COLO668 (cell line): ENCODE results near the gene PPP1R12B.
"Not testable (repeated sequence)": the region's sequence is repeated elsewhere in the genome, so short reads cannot be mapped to it uniquely, and the experiment has no call there.

Experiments used
- DNase-seq: peaks from one replicate; lab custom pipeline; 2025; ENCODE audit not compliant: unreplicated experiment; lab: John Stamatoyannopoulos, UW

PPP1R12B gene

GRCh38 chr1:202397256-202397655, 48.8 kb downstream of the PPP1R12B start:
- DNase-seq, result no peak

- not testable (repeated sequence) for DNase-seq
Measured at GRCh38 chr1:202398439-202398838, 49.9 kb downstream of the PPP1R12B start.

GRCh38 chr1:202401771-202402170, 53.3 kb downstream of the PPP1R12B start:
- not testable (repeated sequence) for DNase-seq

- not testable (repeated sequence) for DNase-seq
Measured at GRCh38 chr1:202403381-202403780, 54.9 kb downstream of the PPP1R12B start.

- DNase-seq, result no peak
Measured at GRCh38 chr1:202405928-202406327, 57.4 kb downstream of the PPP1R12B start.

GRCh38 chr1:202406896-202407295, 58.4 kb downstream of the PPP1R12B start:
- not testable (repeated sequence) for DNase-seq

- not testable (repeated sequence) for DNase-seq
Measured at GRCh38 chr1:202407378-202407777, 58.9 kb downstream of the PPP1R12B start.

- DNase-seq, result not testable (repeated sequence)
Measured at GRCh38 chr1:202410251-202410650, 61.8 kb downstream of the PPP1R12B start.

GRCh38 chr1:202410854-202411357, 62.4 kb downstream of the PPP1R12B start:
- not testable (repeated sequence) for DNase-seq

GRCh38 chr1:202411422-202411821, 62.9 kb downstream of the PPP1R12B start:
- no peak for DNase-seq

GRCh38 chr1:202412421-202412820, 63.9 kb downstream of the PPP1R12B start:
- DNase-seq, result not testable (repeated sequence)

- no peak for DNase-seq
Measured at GRCh38 chr1:202416641-202417040, 68.1 kb downstream of the PPP1R12B start.

GRCh38 chr1:202417141-202417540, 68.6 kb downstream of the PPP1R12B start:
- not testable (repeated sequence) for DNase-seq

GRCh38 chr1:202417762-202418201, 69.3 kb downstream of the PPP1R12B start:
- DNase-seq, result not testable (repeated sequence)

- not testable (repeated sequence) for DNase-seq
Measured at GRCh38 chr1:202419731-202420130, 71.2 kb downstream of the PPP1R12B start.

- not testable (repeated sequence) for DNase-seq
Measured at GRCh38 chr1:202420422-202421094, 72.1 kb downstream of the PPP1R12B start.

- DNase-seq, result not testable (repeated sequence)
Measured at GRCh38 chr1:202422709-202423108, 74.2 kb downstream of the PPP1R12B start.

- not testable (repeated sequence) for DNase-seq
Measured at GRCh38 chr1:202424260-202424659, 75.8 kb downstream of the PPP1R12B start.

- DNase-seq, result not testable (repeated sequence)
Measured at GRCh38 chr1:202430111-202430510, 81.6 kb downstream of the PPP1R12B start.

GRCh38 chr1:202432338-202432737, 83.8 kb downstream of the PPP1R12B start:
- DNase-seq, result peak; percentile 38

GRCh38 chr1:202433155-202434043, 84.9 kb downstream of the PPP1R12B start:
- no peak for DNase-seq

- no peak for DNase-seq
Measured at GRCh38 chr1:202434059-202434458, 85.6 kb downstream of the PPP1R12B start.
